IPS-20b (cell line): ENCODE data around the gene NLGN1.

Experiments used
- H3K27ac ChIP-seq: one replicate; pipeline ENCODE4 v1.5.1; 2013; ENCODE audit warnings: low read length
- H3K27me3 ChIP-seq: 2 replicates; pipeline ENCODE4 v1.6.1; 2013; ENCODE audit warnings: mild to moderate bottlenecking, low read length, inconsistent platforms; ENCODE audit not compliant: insufficient read depth
- H3K36me3 ChIP-seq: 2 replicates; pipeline ENCODE4 v1.6.1; 2013; ENCODE audit warnings: low read depth, mild to moderate bottlenecking, inconsistent platforms, low read length, moderate library complexity; ENCODE audit not compliant: insufficient read depth
- H3K4me1 ChIP-seq: 2 replicates; pipeline ENCODE4 v1.6.1; 2013; ENCODE audit warnings: mild to moderate bottlenecking, control low read depth, inconsistent platforms, low read length, moderate library complexity; ENCODE audit not compliant: insufficient read depth
- H3K4me3 ChIP-seq: 2 replicates; pipeline ENCODE4 v1.5.1; 2013; ENCODE audit warnings: mild to moderate bottlenecking, low read length, inconsistent platforms
- H3K9ac ChIP-seq: 2 replicates; pipeline ENCODE4 v1.6.1; 2013; ENCODE audit warnings: low read depth, mild to moderate bottlenecking, inconsistent platforms, low read length, moderate library complexity
- H3K9me3 ChIP-seq: 2 replicates; pipeline ENCODE4 v1.6.1; 2013; ENCODE audit warnings: mild to moderate bottlenecking, low read depth, low read length, inconsistent platforms; ENCODE audit not compliant: insufficient read depth

NLGN1 gene

DNA sequence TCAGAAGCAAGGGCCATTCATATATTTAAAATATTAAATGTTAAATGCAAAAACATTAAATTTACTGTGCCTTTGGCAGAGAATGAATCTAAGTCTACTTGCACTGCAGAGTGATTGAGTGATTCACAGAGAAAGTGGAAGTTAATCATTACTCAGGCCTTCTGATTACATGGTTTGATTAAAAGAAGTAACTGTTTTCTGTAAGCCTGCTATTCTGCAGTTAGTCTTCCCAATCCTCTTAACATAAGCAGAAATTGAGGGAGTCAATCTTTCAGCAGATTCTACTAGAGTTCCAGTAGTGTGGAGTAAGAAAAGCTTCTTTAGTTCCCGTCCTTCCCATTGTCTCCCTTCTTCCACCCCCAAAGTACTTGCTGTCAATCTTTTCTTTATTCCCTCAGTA lies 1.5 kb downstream of the NLGN1 start:
- Histone ChIP-seq H3K36me3 (no peaks in the 10 kb centered on the region), H3K4me1 (peaks cover 13% of the 10 kb centered on the region), H3K27me3 (peaks cover 39% of the 10 kb centered on the region), H3K27ac (no peak overlapping the region), H3K9ac (no peak overlapping the region), H3K9me3 (no peaks in the 10 kb centered on the region), H3K4me3 (peak overlapping the region; percentile 85)

GRCh38 chr3:173401369-173401768 lies 3.8 kb downstream of the NLGN1 start:
- Histone ChIP-seq H3K36me3 (no peaks in the 10 kb centered on the region), H3K4me1 (peaks cover 13% of the 10 kb centered on the region), H3K27ac (no peak overlapping the region)

DNA sequence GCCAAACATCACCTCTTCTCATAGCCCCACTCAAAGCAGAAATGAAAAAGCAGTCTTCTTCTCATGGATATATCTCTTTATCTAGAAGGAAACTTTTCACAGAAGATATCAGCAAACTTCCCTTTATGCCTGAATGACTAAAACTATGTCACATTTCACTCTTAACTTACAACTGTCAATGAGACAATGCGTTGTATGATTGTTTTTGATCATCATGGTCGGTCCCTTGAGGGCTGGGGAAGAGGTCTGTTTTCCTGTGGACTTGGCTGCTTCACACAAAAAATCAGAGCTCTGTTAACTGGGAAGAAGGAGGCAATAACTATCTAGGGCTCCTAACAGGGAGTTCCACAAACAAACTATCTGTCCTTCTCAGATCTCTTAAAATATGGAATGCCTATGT lies 5.1 kb downstream of the NLGN1 start:
- H3K27me3 ChIP-seq: peaks cover 10% of the 10 kb centered on the region
- no peak overlapping the region for H3K4me3 ChIP-seq
- no peak overlapping the region for H3K9ac ChIP-seq
- no peaks in the 10 kb centered on the region for H3K9me3 ChIP-seq
- H3K4me1 ChIP-seq: peaks cover 13% of the 10 kb centered on the region
- no peak overlapping the region for H3K27ac ChIP-seq
- no peaks in the 10 kb centered on the region for H3K36me3 ChIP-seq

More at GRCh38 chr3:173401369-173401768, 3.8 kb downstream of the NLGN1 start:
- Histone ChIP-seq H3K27me3 (peaks cover 20% of the 10 kb centered on the region), H3K9ac (no peak overlapping the region), H3K9me3 (no peaks in the 10 kb centered on the region), H3K4me3 (no peak overlapping the region)

- H3K27me3 ChIP-seq: peaks cover 9% of the 10 kb centered on the region
- peaks cover 12% of the 10 kb centered on the region for H3K4me1 ChIP-seq
- H3K36me3 ChIP-seq: no peaks in the 10 kb centered on the region
- H3K9me3 ChIP-seq: no peaks in the 10 kb centered on the region
- H3K4me3 ChIP-seq: no peak overlapping the region
- H3K27ac ChIP-seq: no peak overlapping the region
- no peak overlapping the region for H3K9ac ChIP-seq
Measured at GRCh38 chr3:173403376-173403775, 5.8 kb downstream of the NLGN1 start.

DNA sequence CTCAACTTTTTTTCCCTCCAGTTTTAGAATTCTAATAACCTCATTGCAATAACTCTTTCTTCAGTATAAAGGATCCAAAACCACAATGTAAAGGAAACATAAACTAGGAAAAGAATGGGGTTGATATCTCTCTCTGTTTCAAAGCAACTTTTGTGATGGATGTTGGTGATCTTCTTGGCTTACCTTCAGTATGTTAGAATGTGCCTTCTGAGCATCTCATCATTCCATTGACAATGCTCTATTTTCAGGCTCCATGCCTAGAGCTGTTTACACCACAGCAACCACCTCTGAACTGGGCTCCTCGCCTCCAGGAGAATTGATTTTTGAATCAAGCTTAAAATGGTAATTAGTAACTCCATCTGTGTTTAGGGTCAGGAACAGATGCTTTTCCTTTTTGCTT lies 6.6 kb downstream of the NLGN1 start:
- Histone ChIP-seq H3K9me3 (no peaks in the 10 kb centered on the region), H3K27me3 (peaks cover under 1% of the 10 kb centered on the region; the same call in 1 of the 2 replicates), H3K4me1 (peaks cover 4% of the 10 kb centered on the region), H3K9ac (no peak overlapping the region), H3K4me3 (no peak overlapping the region), H3K36me3 (no peaks in the 10 kb centered on the region), H3K27ac (no peak overlapping the region)

- no peaks in the 10 kb centered on the region for H3K27me3 ChIP-seq
- H3K9ac ChIP-seq: peak overlapping the region; percentile 12; the same call in 1 of the 2 replicates
- H3K4me3 ChIP-seq: no peak overlapping the region
- no peaks in the 10 kb centered on the region for H3K9me3 ChIP-seq
- no peak overlapping the region for H3K27ac ChIP-seq
- H3K36me3 ChIP-seq: no peaks in the 10 kb centered on the region
- H3K4me1 ChIP-seq: peaks cover 19% of the 10 kb centered on the region
Measured at GRCh38 chr3:173410436-173410835, 12.9 kb downstream of the NLGN1 start.

- no peaks in the 10 kb centered on the region for H3K27me3 ChIP-seq
- peaks cover 19% of the 10 kb centered on the region for H3K4me1 ChIP-seq
- no peaks in the 10 kb centered on the region for H3K9me3 ChIP-seq
- H3K36me3 ChIP-seq: no peaks in the 10 kb centered on the region
- H3K9ac ChIP-seq: no peak overlapping the region
- no peak overlapping the region for H3K4me3 ChIP-seq
- no peak overlapping the region for H3K27ac ChIP-seq
Measured at GRCh38 chr3:173410849-173411248, 13.3 kb downstream of the NLGN1 start.

DNA sequence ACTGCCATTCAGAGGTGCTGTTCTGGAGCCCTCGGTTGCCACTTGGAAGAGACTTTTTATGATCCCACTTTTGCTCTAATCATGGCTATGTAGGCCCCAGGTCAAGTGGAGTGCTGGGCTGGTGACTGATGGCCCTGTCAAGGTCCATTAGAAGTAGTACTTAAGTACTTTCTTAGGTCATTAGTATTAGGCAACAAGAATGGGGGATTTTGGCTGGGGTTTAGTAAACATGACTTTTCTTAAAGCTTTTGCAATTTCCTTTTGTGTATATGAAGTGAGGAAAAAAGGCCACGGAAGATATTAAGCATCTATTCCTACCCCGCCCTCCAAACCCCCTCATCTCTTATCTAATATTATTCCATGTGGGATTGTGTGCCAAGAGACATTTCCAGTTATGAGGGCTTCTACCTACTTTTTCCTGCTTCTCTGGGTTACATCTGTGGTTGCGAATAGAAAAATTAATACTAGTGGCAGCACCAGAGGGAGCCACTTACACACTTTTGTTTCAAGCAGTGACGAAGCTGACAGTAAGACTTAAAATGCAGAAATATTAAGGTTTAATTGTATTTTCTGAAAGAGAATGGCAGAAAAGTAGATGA lies 13.9 kb downstream of the NLGN1 start:
- no peak overlapping the region for H3K27ac ChIP-seq
- no peaks in the 10 kb centered on the region for H3K27me3 ChIP-seq
- peaks cover 19% of the 10 kb centered on the region for H3K4me1 ChIP-seq
- H3K36me3 ChIP-seq: no peaks in the 10 kb centered on the region
- no peaks in the 10 kb centered on the region for H3K9me3 ChIP-seq
- H3K9ac ChIP-seq: no peak overlapping the region
- H3K4me3 ChIP-seq: no peak overlapping the region

DNA sequence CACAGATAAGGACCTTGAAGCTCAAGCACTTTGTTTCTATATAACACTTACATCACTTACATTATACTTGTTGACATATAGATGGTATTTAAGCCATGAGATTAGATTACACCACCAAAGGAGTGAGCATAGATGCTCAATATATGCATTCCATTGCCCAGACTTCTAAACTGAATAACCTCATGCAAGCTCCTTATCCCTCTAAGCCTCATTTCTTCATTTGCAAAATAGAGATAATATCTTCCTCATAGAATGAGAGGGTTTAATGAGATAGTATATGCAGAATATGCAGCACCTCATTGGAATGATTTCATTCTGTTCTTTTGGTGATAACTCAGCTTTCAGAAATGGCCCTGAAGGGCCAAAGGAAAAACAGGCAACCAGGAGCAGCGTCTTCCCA lies 18.5 kb downstream of the NLGN1 start:
- H3K9me3 ChIP-seq: no peaks in the 10 kb centered on the region; the same call in 1 of the 2 replicates
- no peak overlapping the region for H3K27ac ChIP-seq
- no peaks in the 10 kb centered on the region for H3K36me3 ChIP-seq
- no peaks in the 10 kb centered on the region for H3K27me3 ChIP-seq
- H3K4me3 ChIP-seq: no peak overlapping the region
- H3K9ac ChIP-seq: no peak overlapping the region
- peaks cover 4% of the 10 kb centered on the region for H3K4me1 ChIP-seq

- Histone ChIP-seq H3K27ac (no peak overlapping the region), H3K9ac (no peak overlapping the region), H3K9me3 (no peaks in the 10 kb centered on the region; the same call in 1 of the 2 replicates), H3K36me3 (no peaks in the 10 kb centered on the region), H3K4me3 (no peak overlapping the region), H3K4me1 (no peaks in the 10 kb centered on the region), H3K27me3 (no peaks in the 10 kb centered on the region)
Measured at GRCh38 chr3:173429076-173429475, 31.5 kb downstream of the NLGN1 start.

DNA sequence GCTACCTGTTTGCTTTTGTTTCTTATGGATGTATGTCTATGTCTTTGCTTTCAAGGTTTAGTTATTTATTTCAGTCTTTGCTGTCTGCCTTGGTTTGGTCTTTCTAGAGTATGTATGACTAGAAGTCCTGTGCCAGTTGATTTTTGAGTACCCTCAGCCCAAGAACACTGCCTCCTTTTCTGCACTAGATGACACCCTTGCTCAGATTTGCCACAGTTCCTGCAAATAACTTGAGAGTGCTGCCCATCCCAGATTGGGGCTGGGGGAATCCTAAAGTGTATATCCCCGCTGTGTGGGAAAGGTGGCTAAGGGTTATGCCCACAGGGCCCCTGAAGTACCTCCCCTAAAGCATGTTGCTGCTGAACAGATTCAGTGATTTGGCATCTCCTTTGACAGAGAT lies 32.0 kb downstream of the NLGN1 start:
- H3K4me1 ChIP-seq: no peaks in the 10 kb centered on the region
- H3K27ac ChIP-seq: no peak overlapping the region
- no peak overlapping the region for H3K9ac ChIP-seq
- H3K9me3 ChIP-seq: no peaks in the 10 kb centered on the region
- H3K36me3 ChIP-seq: no peaks in the 10 kb centered on the region
- H3K27me3 ChIP-seq: no peaks in the 10 kb centered on the region
- no peak overlapping the region for H3K4me3 ChIP-seq

- Histone ChIP-seq H3K4me1 (no peaks in the 10 kb centered on the region), H3K27ac (no peak overlapping the region), H3K4me3 (no peak overlapping the region), H3K9me3 (no peaks in the 10 kb centered on the region), H3K36me3 (no peaks in the 10 kb centered on the region), H3K27me3 (no peaks in the 10 kb centered on the region), H3K9ac (no peak overlapping the region)
Measured at GRCh38 chr3:173430576-173430975, 33.0 kb downstream of the NLGN1 start.
